Breast epithelium (tissue), 3 donors: Measurements from ENCODE around the gene NEBL.

Experiments used
- CTCF ChIP-seq, 3 donors: fragments of 450-650 bp; IDR thresholded peaks; one replicate each; pipeline ENCODE4 v1.5.1; 2016 to 2017; ENCODE audit warnings: antibody characterized with exemption in 3 of 3, mild to moderate bottlenecking in 3 of 3, moderate library complexity in 3 of 3
- POLR2A ChIP-seq: fragments of 450-650 bp; IDR thresholded peaks from one replicate; pipeline ENCODE4 v1.6.1; 2016; ENCODE audit warnings: antibody characterized with exemption, mild to moderate bottlenecking, moderate library complexity

GRCh38 chr10:20742737-20743541 is 154.2 kb downstream of the NEBL start:
- TF ChIP-seq POLR2A (no peak), CTCF (IDR thresholded peaks at IDR 0.05) (no peak)
